Activated T-helper 1 cell treated with anti-CD3 and anti-CD28 coated beads, Interleukin-12 subunit alpha, Interleukin-12 subunit beta, Interleukin-2, Interleukin-4 antibody, amounts not matched to agents 30 ng/mL and 10 ng/mL and 1 ng/mL, durations not matched to agents 14 hours and 24 hours and 36 hours (primary cell): ENCODE measurements around the gene SSH3. TPM values are rescaled to one million over a fixed set of nuclear protein-coding genes. Genes with fewer than 3 reads are reported as not detected.

Source experiments
- DNase-seq: peaks from one replicate; pipeline ENCODE4 v3.0.0; 2021; ENCODE audit warnings: low spot score
- H3K27ac Mint-ChIP-seq: one replicate; pipeline ENCODE4 v1.8.0; 2021; ENCODE audit warnings: mild to moderate bottlenecking, mixed read lengths
- H3K27me3 Mint-ChIP-seq: one replicate; pipeline ENCODE4 v1.8.0; 2022; ENCODE audit warnings: mild to moderate bottlenecking, moderate library complexity, mixed read lengths; ENCODE audit not compliant: insufficient read depth
- H3K36me3 Mint-ChIP-seq: one replicate; pipeline ENCODE4 v1.8.0; 2021; ENCODE audit warnings: low read depth, mixed read lengths
- H3K4me1 Mint-ChIP-seq: one replicate; pipeline ENCODE4 v1.8.0; 2021; ENCODE audit warnings: low read depth, mixed read lengths
- H3K4me3 Mint-ChIP-seq: one replicate; pipeline ENCODE4 v1.8.0; 2021; ENCODE audit warnings: mild to moderate bottlenecking, moderate library complexity, mixed read lengths
- H3K9me3 Mint-ChIP-seq: one replicate; pipeline ENCODE4 v1.8.0; 2021; ENCODE audit warnings: mixed read lengths
- intact Hi-C: fragments of 100-400 bp; cut with micrococcal nuclease; formaldehyde crosslinking; loops from one replicate; pipeline ENCODE4 v1.15.1; 2024
- total RNA-seq: library from RNA; stranded (reverse); gene quantifications from 2 replicates; pipeline ENCODE4 v1.2.3, GENCODE V29; 2022

The SSH3 gene
- total RNA-seq, 1 donor from 2014 or later: 9.4 TPM

DNA sequence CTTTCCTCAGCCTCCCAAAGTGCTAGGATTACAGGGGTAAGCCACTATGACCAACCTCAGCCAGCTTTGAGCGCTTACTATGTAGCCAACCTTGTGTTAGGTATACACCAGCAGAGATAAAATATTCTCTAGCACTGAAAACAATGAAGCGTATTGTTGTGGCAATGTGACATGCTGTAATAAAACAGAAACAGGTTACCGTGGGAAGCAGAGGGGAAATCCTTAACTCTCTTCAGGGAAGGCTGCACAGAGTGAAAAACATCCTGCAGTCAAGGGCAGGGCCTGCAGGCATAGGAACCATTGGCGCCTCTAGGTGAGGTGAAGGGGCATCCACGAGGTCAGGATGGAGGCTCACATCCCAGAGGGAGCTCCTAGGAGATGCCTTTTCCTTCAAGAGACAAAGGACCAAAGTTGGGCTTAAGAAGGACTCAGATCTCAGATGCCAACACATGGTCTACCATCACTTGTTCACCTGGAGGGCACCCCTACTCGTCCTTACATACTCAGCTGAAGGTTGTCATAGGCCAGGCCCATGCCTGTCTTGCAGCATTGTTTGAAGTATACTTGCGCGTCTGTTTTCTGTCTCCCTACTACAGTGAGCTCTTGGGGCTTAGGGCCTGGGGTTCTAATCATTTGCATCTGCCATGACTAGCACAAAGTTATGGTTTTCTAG lies 42.1 kb downstream of the SSH3 start:
- peaks cover 29% of the 10 kb centered on the region for H3K4me1 Mint-ChIP-seq
- peaks cover 2% of the 10 kb centered on the region for H3K36me3 Mint-ChIP-seq

GRCh38 chr11:67345920-67346819 lies 42.8 kb downstream of the SSH3 start:
- Mint-ChIP-seq H3K4me3 (peak overlapping the region; percentile 55), H3K27me3 (no peaks in the 10 kb centered on the region), H3K4me1 (peaks cover 31% of the 10 kb centered on the region), H3K36me3 (peaks cover 2% of the 10 kb centered on the region), H3K27ac (peak overlapping the region; percentile 81), H3K9me3 (no peaks in the 10 kb centered on the region)
- intact Hi-C loops: loop anchor here (1.0 kb wide), 2 partner anchors 7 to 27 kb away; partner anchors contain the start of genes CLCF1 and POLD4
- no peak for DNase-seq

More for the DNA sequence above, 42.1 kb downstream of the SSH3 start:
- DNase-seq: no peak
- Mint-ChIP-seq H3K27me3 (no peaks in the 10 kb centered on the region), H3K9me3 (no peaks in the 10 kb centered on the region), H3K27ac (peak overlapping the region; percentile 81), H3K4me3 (peak overlapping the region; percentile 55)
- intact Hi-C loops: loop anchor here (1.0 kb wide), 1 partner anchor 8 kb away; the partner anchor contains the start of gene POLD4

- no peak overlapping the region for H3K27ac Mint-ChIP-seq
- DNase-seq: no peak
- no peak overlapping the region for H3K4me3 Mint-ChIP-seq
- peaks cover 37% of the 10 kb centered on the region for H3K4me1 Mint-ChIP-seq
- H3K9me3 Mint-ChIP-seq: no peaks in the 10 kb centered on the region
- H3K27me3 Mint-ChIP-seq: no peaks in the 10 kb centered on the region
- intact Hi-C loops: no loop called here
- no peaks in the 10 kb centered on the region for H3K36me3 Mint-ChIP-seq
Observed at GRCh38 chr11:67347964-67348749, 44.8 kb downstream of the SSH3 start.

DNA sequence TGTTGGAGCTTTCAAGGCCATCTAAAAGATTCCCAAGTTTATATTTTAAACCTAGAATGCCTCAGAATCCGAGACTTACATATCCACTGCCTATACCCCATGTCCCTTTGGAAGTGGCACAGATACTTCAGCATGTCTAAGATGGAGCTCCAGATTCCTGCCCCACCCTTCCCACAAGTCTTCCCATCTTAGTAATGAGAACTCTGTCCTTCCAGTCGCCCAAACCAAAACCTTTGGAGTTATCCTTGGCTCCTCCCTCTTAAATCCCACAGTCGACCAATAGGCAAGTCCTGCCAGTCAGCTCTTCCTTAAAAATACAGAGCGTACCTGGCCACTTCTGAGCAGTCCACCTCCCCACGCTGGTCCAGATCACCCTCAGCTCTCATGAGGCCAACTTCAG lies 45.7 kb downstream of the SSH3 start:
- H3K4me3 Mint-ChIP-seq: no peak overlapping the region
- no peak overlapping the region for H3K27ac Mint-ChIP-seq
- no peaks in the 10 kb centered on the region for H3K9me3 Mint-ChIP-seq
- H3K4me1 Mint-ChIP-seq: peaks cover 40% of the 10 kb centered on the region
- DNase-seq: no peak
- intact Hi-C loops: no loop called here
- no peaks in the 10 kb centered on the region for H3K36me3 Mint-ChIP-seq
- H3K27me3 Mint-ChIP-seq: no peaks in the 10 kb centered on the region

DNA sequence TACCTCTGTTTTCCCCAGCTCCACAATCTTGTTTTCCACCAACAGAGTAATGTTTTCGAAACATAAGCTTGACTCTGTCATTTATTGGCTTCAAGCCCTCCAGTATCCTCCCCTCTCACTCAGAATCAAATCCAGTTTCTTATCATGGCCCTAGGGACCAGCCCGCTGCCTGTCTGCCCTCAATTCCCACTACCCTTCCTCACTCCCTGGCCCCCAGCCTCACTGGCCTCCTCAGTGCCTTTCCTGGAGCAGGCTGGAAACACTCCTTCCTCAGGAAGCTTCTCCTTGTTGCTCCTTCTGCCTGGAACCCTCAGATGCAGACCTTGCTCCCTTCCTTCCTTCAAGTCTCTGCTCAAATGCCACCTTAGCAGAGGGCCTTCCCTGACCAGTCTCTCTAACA lies 46.1 kb downstream of the SSH3 start:
- H3K4me3 Mint-ChIP-seq: no peak overlapping the region

DNA sequence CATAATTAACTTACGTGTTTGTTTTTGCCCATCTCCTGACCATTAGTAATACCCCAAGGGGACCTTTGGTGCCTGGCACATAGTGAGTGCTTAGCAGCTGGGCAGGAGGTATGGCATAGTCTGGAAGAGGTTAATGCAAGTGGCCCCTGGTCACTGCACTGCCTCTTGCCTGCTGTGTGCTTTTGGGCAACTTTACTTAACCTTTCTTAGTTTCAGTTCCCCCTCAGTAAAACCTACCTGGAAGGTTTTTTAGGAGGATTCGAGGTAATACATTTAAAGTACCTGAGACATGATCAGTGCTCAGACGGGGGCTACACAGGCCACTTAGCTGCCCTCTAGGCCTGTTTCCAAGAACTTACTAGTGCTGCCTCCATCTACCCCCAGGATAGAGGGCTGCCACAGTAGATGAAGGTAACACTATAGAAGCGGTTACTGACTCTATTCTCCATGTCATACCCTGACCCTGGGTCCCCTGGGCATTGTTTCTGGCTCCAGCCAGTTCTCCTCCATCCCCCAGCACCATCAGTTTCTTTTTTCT lies 46.7 kb downstream of the SSH3 start:
- no peak for DNase-seq
- no peak overlapping the region for H3K27ac Mint-ChIP-seq
- no peaks in the 10 kb centered on the region for H3K9me3 Mint-ChIP-seq
- no peak overlapping the region for H3K4me3 Mint-ChIP-seq
- H3K36me3 Mint-ChIP-seq: no peaks in the 10 kb centered on the region
- H3K27me3 Mint-ChIP-seq: no peaks in the 10 kb centered on the region
- peaks cover 40% of the 10 kb centered on the region for H3K4me1 Mint-ChIP-seq
- intact Hi-C loops: loop anchor here (5.0 to 10.0 kb wide), 3 partner anchors 117 to 457 kb away; partner anchors contain the start of genes GSTP1 and TMEM134

More for the DNA sequence above, 46.1 kb downstream of the SSH3 start:
- H3K27ac Mint-ChIP-seq: no peak overlapping the region
- intact Hi-C loops: no loop called here
- H3K27me3 Mint-ChIP-seq: no peaks in the 10 kb centered on the region
- H3K9me3 Mint-ChIP-seq: no peaks in the 10 kb centered on the region
- DNase-seq: no peak
- no peaks in the 10 kb centered on the region for H3K36me3 Mint-ChIP-seq
- peaks cover 40% of the 10 kb centered on the region for H3K4me1 Mint-ChIP-seq

GRCh38 chr11:67351275-67352005 lies 48.1 kb downstream of the SSH3 start:
- peak overlapping the region; percentile 57 for H3K4me3 Mint-ChIP-seq
- no peaks in the 10 kb centered on the region for H3K36me3 Mint-ChIP-seq
- H3K9me3 Mint-ChIP-seq: no peaks in the 10 kb centered on the region
- H3K4me1 Mint-ChIP-seq: peaks cover 31% of the 10 kb centered on the region
- intact Hi-C loops: loop anchor here (1.0 to 10.0 kb wide), 7 partner anchors 31 to 1063 kb away; partner anchors contain the start of genes GSTP1, PC, TMEM134 and YIF1A
- H3K27me3 Mint-ChIP-seq: no peaks in the 10 kb centered on the region
- peak; percentile 45 for DNase-seq
- peak overlapping the region; percentile 71 for H3K27ac Mint-ChIP-seq

- intact Hi-C loops: loop anchor here (1.0 to 10.0 kb wide), 11 partner anchors 7 to 1064 kb away; partner anchors contain the start of genes CLCF1, GSTP1, PC and RAD9A
- Mint-ChIP-seq H3K4me3 (peak overlapping the region; percentile 94), H3K9me3 (no peaks in the 10 kb centered on the region), H3K27ac (peak overlapping the region; percentile 98), H3K27me3 (peaks cover under 1% of the 10 kb centered on the region), H3K4me1 (peaks cover 34% of the 10 kb centered on the region), H3K36me3 (no peaks in the 10 kb centered on the region)
- DNase-seq: peak; percentile 50
Observed at GRCh38 chr11:67352546-67353316, 49.4 kb downstream of the SSH3 start.

- Mint-ChIP-seq H3K9me3 (no peaks in the 10 kb centered on the region), H3K27me3 (peaks cover 1% of the 10 kb centered on the region), H3K4me3 (peak within 1 kb of the TSS; percentile 94), H3K27ac (peak within 1 kb of the TSS; percentile 98), H3K4me1 (peaks cover 34% of the 10 kb centered on the region), H3K36me3 (no peaks in the 10 kb centered on the region)
- DNase-seq: peak; percentile 95
- intact Hi-C loops: loop anchor here (1.0 to 10.0 kb wide), 11 partner anchors 8 to 1065 kb away; partner anchors contain the start of genes CLCF1, GSTP1, PC and RAD9A
Observed at GRCh38 chr11:67353317-67354074, 50.2 kb downstream of the SSH3 start, which contains the start of gene POLD4. POLD4 (minus strand) TSS chr11:67353546; CDS start chr11:67353399, 147 bp downstream.

GRCh38 chr11:67354075-67355022 lies 51.0 kb downstream of the SSH3 start:
- H3K27ac Mint-ChIP-seq: peak overlapping the region; percentile 98
- H3K4me1 Mint-ChIP-seq: peaks cover 34% of the 10 kb centered on the region
- peaks cover 5% of the 10 kb centered on the region for H3K27me3 Mint-ChIP-seq
- DNase-seq: no peak
- no peaks in the 10 kb centered on the region for H3K9me3 Mint-ChIP-seq
- peak overlapping the region; percentile 94 for H3K4me3 Mint-ChIP-seq
- intact Hi-C loops: loop anchor here (5.0 to 10.0 kb wide), 3 partner anchors 113 to 453 kb away; partner anchors contain the start of genes GSTP1 and TMEM134
- no peaks in the 10 kb centered on the region for H3K36me3 Mint-ChIP-seq
